ENCODE results near the gene B3GALT5. TPM values are rescaled to one million over a fixed set of nuclear protein-coding genes. Genes with fewer than 3 reads are reported as not detected.

B3GALT5 gene
- total RNA-seq, 3 donors from 2014 or later: 2.3 to 2.9 TPM; not detected in 1

DNA sequence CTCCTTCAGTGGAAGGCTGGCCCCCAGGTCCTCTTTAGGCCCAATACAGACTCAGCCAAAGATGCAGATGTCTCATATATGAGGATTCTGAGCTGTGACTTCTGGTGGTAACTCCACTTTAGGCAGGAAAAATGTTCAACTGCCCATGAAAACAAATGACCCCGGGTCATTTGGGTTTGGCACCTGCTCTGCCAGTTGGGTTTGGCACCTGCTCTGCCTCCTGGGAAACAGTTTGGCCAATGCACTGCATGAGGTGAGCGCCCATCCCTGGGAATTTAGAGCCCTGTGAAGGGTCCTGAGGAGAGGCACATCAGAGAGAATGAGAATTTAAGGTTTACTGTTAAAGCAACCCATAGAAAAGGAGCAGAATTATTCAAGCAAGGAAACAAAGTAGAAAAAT lies 45.3 kb downstream of the B3GALT5 start:
- DNase-seq (ENCODE audit: low spot score in 2 of 2): no peak
- H3K4me1 ChIP-seq: no peaks in the 10 kb centered on the region
- no peaks in the 10 kb centered on the region for H3K36me3 ChIP-seq
- TF ChIP-seq, protein P1, sequence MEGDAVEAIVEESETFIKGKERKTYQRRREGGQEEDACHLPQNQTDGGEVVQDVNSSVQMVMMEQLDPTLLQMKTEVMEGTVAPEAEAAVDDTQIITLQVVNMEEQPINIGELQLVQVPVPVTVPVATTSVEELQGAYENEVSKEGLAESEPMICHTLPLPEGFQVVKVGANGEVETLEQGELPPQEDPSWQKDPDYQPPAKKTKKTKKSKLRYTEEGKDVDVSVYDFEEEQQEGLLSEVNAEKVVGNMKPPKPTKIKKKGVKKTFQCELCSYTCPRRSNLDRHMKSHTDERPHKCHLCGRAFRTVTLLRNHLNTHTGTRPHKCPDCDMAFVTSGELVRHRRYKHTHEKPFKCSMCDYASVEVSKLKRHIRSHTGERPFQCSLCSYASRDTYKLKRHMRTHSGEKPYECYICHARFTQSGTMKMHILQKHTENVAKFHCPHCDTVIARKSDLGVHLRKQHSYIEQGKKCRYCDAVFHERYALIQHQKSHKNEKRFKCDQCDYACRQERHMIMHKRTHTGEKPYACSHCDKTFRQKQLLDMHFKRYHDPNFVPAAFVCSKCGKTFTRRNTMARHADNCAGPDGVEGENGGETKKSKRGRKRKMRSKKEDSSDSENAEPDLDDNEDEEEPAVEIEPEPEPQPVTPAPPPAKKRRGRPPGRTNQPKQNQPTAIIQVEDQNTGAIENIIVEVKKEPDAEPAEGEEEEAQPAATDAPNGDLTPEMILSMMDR (IDR thresholded peaks at IDR 0.05): no peak
- TF ChIP-seq POLR2AphosphoS5 (IDR thresholded peaks at IDR 0.05) (no peak), POLR2A (IDR thresholded peaks at IDR 0.05) (no peak)
- H3K4me3 ChIP-seq: no peak overlapping the region
- no peaks in the 10 kb centered on the region for H3K27me3 ChIP-seq
- H3K9me3 ChIP-seq: peaks cover 0 to 7% of the 10 kb centered on the region in 2 donors
- H3K27ac ChIP-seq: no peak overlapping the region
- intact Hi-C loops (cut with DNase I; ENCODE audit: low total_unique reads): no loop called here

DNA sequence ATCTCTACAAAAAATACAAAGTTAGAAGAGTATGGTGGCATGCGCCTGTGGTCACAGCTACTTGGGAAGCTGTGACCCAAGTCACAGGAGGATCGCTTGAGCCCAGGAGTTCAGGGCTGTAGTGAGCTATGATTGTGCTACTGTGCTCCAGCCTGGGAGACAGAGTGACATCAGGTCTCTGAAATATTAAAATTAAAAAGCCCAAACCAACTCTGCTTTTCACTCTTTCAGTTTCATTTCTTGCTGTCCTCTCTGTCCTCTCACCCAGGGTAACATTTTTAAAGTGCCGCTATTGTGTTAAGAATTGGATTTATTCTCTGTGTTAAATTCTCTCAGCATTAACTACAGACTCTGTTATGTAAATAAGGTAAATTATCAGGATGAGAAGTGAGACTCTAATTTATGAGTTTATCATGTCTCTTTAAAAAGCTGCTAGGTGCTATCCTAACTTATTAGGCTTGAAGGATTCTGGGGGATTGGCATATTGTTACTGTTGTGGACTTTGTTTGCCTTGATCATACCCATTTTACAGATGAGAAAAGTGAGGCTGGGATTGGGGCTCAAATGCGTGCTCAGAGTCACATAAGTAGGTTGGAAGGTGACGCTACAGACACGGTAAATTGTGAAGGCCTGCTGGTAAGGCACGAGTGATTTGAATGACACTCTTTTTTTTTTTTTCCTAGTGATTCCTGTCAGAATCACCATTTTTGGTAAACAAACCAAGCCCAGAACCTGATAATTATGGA lies 46.5 kb downstream of the B3GALT5 start:
- H3K4me3 ChIP-seq: no peak overlapping the region
- no peak for DNase-seq (ENCODE audit: low spot score in 2 of 2)
- H3K27me3 ChIP-seq: no peaks in the 10 kb centered on the region
- TF ChIP-seq POLR2AphosphoS5 (IDR thresholded peaks at IDR 0.05): no peak
- TF ChIP-seq POLR2A (IDR thresholded peaks at IDR 0.05): no peak
- TF ChIP-seq, protein P1 (IDR thresholded peaks at IDR 0.05): no peak
- no peaks in the 10 kb centered on the region for H3K4me1 ChIP-seq
- no peaks in the 10 kb centered on the region for H3K9me3 ChIP-seq
- intact Hi-C loops (cut with DNase I; ENCODE audit: low total_unique reads): no loop called here
- H3K27ac ChIP-seq: no peak overlapping the region
- H3K36me3 ChIP-seq: no peaks in the 10 kb centered on the region

DNA sequence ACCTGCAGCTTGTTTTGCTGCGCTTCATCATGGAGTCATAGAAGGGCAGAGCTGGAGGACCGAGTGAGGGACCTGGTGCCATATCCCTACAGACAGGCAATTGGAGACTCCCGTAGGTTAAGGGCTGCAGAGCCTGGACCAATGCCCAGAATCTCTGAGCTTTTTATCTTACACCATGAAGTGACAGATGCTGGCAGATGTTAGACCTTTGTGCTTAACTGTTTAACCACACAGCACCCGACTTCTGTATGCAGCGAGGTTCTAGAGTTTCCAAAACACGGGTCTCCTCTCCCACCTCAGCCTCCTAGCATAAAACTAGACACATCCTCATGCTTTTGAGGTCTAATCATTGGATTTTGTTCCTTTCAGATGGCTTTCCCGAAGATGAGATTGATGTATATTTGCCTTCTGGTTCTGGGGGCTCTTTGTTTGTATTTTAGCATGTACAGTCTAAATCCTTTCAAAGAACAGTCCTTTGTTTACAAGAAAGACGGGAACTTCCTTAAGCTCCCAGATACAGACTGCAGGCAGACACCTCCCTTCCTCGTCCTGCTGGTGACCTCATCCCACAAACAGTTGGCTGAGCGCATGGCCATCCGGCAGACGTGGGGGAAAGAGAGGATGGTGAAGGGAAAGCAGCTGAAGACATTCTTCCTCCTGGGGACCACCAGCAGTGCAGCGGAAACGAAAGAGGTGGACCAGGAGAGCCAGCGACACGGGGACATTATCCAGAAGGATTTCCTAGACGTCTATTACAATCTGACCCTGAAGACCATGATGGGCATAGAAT lies 47.6 kb downstream of the B3GALT5 start:
- intact Hi-C loops (cut with DNase I; ENCODE audit: low total_unique reads): no loop called here
- no peaks in the 10 kb centered on the region for H3K4me1 ChIP-seq
- H3K4me3 ChIP-seq: peak overlapping the region in 2 of 3 donors; percentile 6 to 14

DNA sequence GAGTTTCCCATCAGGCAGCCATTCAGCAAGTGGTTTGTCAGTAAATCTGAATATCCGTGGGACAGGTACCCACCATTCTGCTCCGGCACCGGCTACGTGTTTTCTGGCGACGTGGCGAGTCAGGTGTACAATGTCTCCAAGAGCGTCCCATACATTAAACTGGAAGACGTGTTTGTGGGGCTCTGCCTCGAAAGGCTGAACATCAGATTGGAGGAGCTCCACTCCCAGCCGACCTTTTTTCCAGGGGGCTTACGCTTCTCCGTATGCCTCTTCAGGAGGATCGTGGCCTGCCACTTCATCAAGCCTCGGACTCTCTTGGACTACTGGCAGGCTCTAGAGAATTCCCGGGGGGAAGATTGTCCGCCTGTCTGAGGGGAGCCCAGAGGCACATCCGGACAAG lies 48.4 kb downstream of the B3GALT5 start:
- no peaks in the 10 kb centered on the region for H3K9me3 ChIP-seq
- no peak overlapping the region for H3K4me3 ChIP-seq
- intact Hi-C loops (cut with DNase I; ENCODE audit: low total_unique reads): no loop called here
- no peaks in the 10 kb centered on the region for H3K4me1 ChIP-seq
- H3K36me3 ChIP-seq: no peaks in the 10 kb centered on the region
- no peaks in the 10 kb centered on the region for H3K27me3 ChIP-seq
- no peak for DNase-seq (ENCODE audit: low spot score in 2 of 2)
- TF ChIP-seq, protein P1 (IDR thresholded peaks at IDR 0.05): no peak
- H3K27ac ChIP-seq: peak overlapping the region in 1 of 2 donors; percentile 71

More for the DNA sequence above, 47.6 kb downstream of the B3GALT5 start:
- Histone ChIP-seq H3K27me3 (no peaks in the 10 kb centered on the region), H3K27ac (peak overlapping the region in 1 of 2 donors; percentile 71), H3K9me3 (no peaks in the 10 kb centered on the region), H3K36me3 (no peaks in the 10 kb centered on the region)
- peak in 1 of 2 donors; percentile 72 for DNase-seq (ENCODE audit: low spot score in 2 of 2)
- TF ChIP-seq POLR2A (IDR thresholded peaks at IDR 0.05) (no peak), POLR2AphosphoS5 (IDR thresholded peaks at IDR 0.05) (no peak)
- TF ChIP-seq, protein P1 (IDR thresholded peaks at IDR 0.05): no peak

DNA sequence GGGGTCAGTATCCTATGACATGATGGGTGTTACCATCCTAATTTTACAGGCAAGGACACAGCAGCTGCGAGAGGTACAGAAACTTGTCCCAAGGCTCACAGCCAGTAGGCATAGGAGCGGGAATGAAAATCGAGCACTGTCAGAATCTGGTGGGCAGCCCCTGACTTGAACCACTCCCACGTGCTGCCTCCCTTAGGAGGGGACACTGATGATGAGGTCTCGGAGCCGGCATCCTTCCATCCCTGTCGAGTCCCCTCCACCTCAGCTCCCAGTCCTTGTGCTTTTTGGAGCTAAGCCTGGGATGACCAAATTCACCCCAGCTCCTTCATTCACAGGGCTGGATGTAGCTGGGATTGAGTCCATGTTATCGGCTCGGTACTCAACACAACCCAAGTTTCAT lies 49.0 kb downstream of the B3GALT5 start:
- Histone ChIP-seq H3K27me3 (no peaks in the 10 kb centered on the region), H3K4me1 (no peaks in the 10 kb centered on the region), H3K9me3 (no peaks in the 10 kb centered on the region), H3K27ac (no peak overlapping the region), H3K36me3 (no peaks in the 10 kb centered on the region), H3K4me3 (no peak overlapping the region)
- DNase-seq (ENCODE audit: low spot score in 2 of 2): no peak
- TF ChIP-seq, protein P1 (IDR thresholded peaks at IDR 0.05): no peak
- no peak for TF ChIP-seq POLR2A (IDR thresholded peaks at IDR 0.05)
- no peak for TF ChIP-seq POLR2AphosphoS5 (IDR thresholded peaks at IDR 0.05)
- intact Hi-C loops (cut with DNase I; ENCODE audit: low total_unique reads): no loop called here

Measured in breast epithelium (tissue), 4 donors.